OCI-LY3 (cell line): Measurements from ENCODE around the gene TBXA2R.

Experiments
- H2AFZ ChIP-seq: fragments of 200-600, 300-600 bp; shearing (Covaris generic); 2 replicates; pipeline ENCODE4 v1.6.0; 2014; ENCODE audit warnings: antibody characterized with exemption, low read depth, low read length
- H3K27ac ChIP-seq: fragments of 200-600, 300-600 bp; sonication (generic); 2 replicates; pipeline ENCODE4 v1.5.1; 2014; ENCODE audit warnings: mild to moderate bottlenecking, low read length, moderate library complexity, mixed read lengths
- H3K27me3 ChIP-seq: fragments of 200-600, 300-600 bp; sonication (generic); 2 replicates; pipeline ENCODE4 v1.6.1; 2014; ENCODE audit warnings: low read depth, low read length, mixed read lengths
- H3K36me3 ChIP-seq: fragments of 200-600, 300-600 bp; sonication (generic); replicated peaks from 2 replicates; pipeline ENCODE3; 2014; ENCODE audit warnings: low read depth, low read length, mixed read lengths
- H3K4me1 ChIP-seq: fragments of 300-600, 200-600 bp; sonication (generic); 2 replicates; pipeline ENCODE4 v1.6.1; 2014; ENCODE audit warnings: low read length, mixed read lengths
- H3K4me2 ChIP-seq: fragments of 200-600, 300-600 bp; sonication (generic); 2 replicates; pipeline ENCODE4 v1.6.1; 2014; ENCODE audit warnings: low read length, mixed read lengths
- H3K4me3 ChIP-seq: fragments of 300-600, 200-600 bp; sonication (generic); 2 replicates; pipeline ENCODE4 v1.5.1; 2014; ENCODE audit warnings: antibody characterized with exemption, mild to moderate bottlenecking, low read length, moderate library complexity
- H3K79me2 ChIP-seq: fragments of 300-600, 200-600 bp; shearing (Covaris generic); 2 replicates; pipeline ENCODE4 v1.6.1; 2014; ENCODE audit warnings: mild to moderate bottlenecking, low read length, mixed read lengths
- H3K9ac ChIP-seq: fragments of 300-600, 200-600 bp; shearing (Covaris generic); 2 replicates; pipeline ENCODE4 v1.6.0; 2014; ENCODE audit warnings: mild to moderate bottlenecking, low read length, moderate library complexity
- H3K9me3 ChIP-seq: fragments of 200-600, 300-600 bp; shearing (Covaris generic); 2 replicates; pipeline ENCODE4 v1.6.1; 2014; ENCODE audit warnings: low read length, mixed read lengths; ENCODE audit not compliant: insufficient read depth
- H4K20me1 ChIP-seq: fragments of 200-600, 300-600 bp; sonication (generic); 2 replicates; pipeline ENCODE4 v1.6.1; 2016; ENCODE audit warnings: low read length, mixed read lengths; ENCODE audit not compliant: insufficient read depth
- CTCF ChIP-seq: fragments of 200-600, 300-600 bp; sonication (generic); IDR thresholded peaks from 2 replicates; pipeline ENCODE4 v1.5.1; 2014; ENCODE audit warnings: antibody characterized with exemption, low read length, low read depth
- EZH2phosphoT487 ChIP-seq: fragments of 200-600 bp; shearing (Covaris generic); IDR thresholded peaks from 2 replicates; pipeline ENCODE4 v1.6.1; 2018; ENCODE audit warnings: antibody characterized with exemption, mixed run types, low read depth

TBXA2R gene

GRCh38 chr19:3550947-3551791, 55.5 kb downstream of the TBXA2R start:
- no peak overlapping the region for H3K9ac ChIP-seq
- peaks cover 39% of the 10 kb centered on the region for H3K36me3 ChIP-seq
- peaks cover 4% of the 10 kb centered on the region for H4K20me1 ChIP-seq
- peaks cover 35% of the 10 kb centered on the region for H3K4me1 ChIP-seq
- H3K4me2 ChIP-seq, result no peak overlapping the region
- no peak overlapping the region for H3K27ac ChIP-seq
- H3K4me3 ChIP-seq, result no peak overlapping the region
- TF ChIP-seq EZH2phosphoT487 (no peak), CTCF (no peak)
- peaks cover 58% of the 10 kb centered on the region for H3K79me2 ChIP-seq
- H3K27me3 ChIP-seq, result no peaks in the 10 kb centered on the region
- no peaks in the 10 kb centered on the region for H3K9me3 ChIP-seq
- H2AFZ ChIP-seq, result no peak overlapping the region

GRCh38 chr19:3549816-3550215, 56.9 kb downstream of the TBXA2R start:
- Histone ChIP-seq H3K9me3 (no peaks in the 10 kb centered on the region), H3K4me1 (peaks cover 24% of the 10 kb centered on the region), H3K4me2 (no peak overlapping the region), H3K27me3 (no peaks in the 10 kb centered on the region), H3K36me3 (peaks cover 36% of the 10 kb centered on the region), H3K27ac (no peak overlapping the region), H3K4me3 (no peak overlapping the region), H4K20me1 (peaks cover 12% of the 10 kb centered on the region), H2AFZ (no peak overlapping the region), H3K9ac (no peak overlapping the region), H3K79me2 (peaks cover 45% of the 10 kb centered on the region)
- TF ChIP-seq CTCF (no peak), EZH2phosphoT487 (no peak)

GRCh38 chr19:3548606-3549005, 58.1 kb downstream of the TBXA2R start:
- Histone ChIP-seq H3K4me2 (no peak overlapping the region), H3K4me3 (no peak overlapping the region), H3K9me3 (no peaks in the 10 kb centered on the region), H3K36me3 (peaks cover 41% of the 10 kb centered on the region), H3K79me2 (peaks cover 33% of the 10 kb centered on the region), H3K9ac (no peak overlapping the region), H3K27ac (no peak overlapping the region), H2AFZ (no peak overlapping the region), H3K4me1 (peaks cover 12% of the 10 kb centered on the region), H4K20me1 (peaks cover 12% of the 10 kb centered on the region), H3K27me3 (no peaks in the 10 kb centered on the region)
- TF ChIP-seq EZH2phosphoT487, result no peak
- no peak for TF ChIP-seq CTCF

GRCh38 chr19:3547767-3548282, 58.9 kb downstream of the TBXA2R start:
- Histone ChIP-seq H3K36me3 (peaks cover 44% of the 10 kb centered on the region), H4K20me1 (peaks cover 12% of the 10 kb centered on the region)

More at GRCh38 chr19:3547767-3548282, 58.9 kb downstream of the TBXA2R start:
- H3K27me3 ChIP-seq, result no peaks in the 10 kb centered on the region
- no peaks in the 10 kb centered on the region for H3K9me3 ChIP-seq
- H3K79me2 ChIP-seq, result peaks cover 28% of the 10 kb centered on the region
- no peak overlapping the region for H3K9ac ChIP-seq
- TF ChIP-seq CTCF (no peak), EZH2phosphoT487 (no peak)
- H3K4me3 ChIP-seq, result no peak overlapping the region
- no peak overlapping the region for H2AFZ ChIP-seq
- H3K27ac ChIP-seq, result no peak overlapping the region
- H3K4me2 ChIP-seq, result no peak overlapping the region
- peaks cover 5% of the 10 kb centered on the region for H3K4me1 ChIP-seq
